Activated CD4-positive, alpha-beta T cell treated with anti-CD3 and anti-CD28 coated beads, Interleukin-2, Interleukin-6, amounts not matched to agents 100 ng/mL and 50 ng/mL, durations not matched to agents 16 hours and 8 hours (primary cell): ENCODE results near the gene GTF2E1.

Source experiments
- DNase-seq: peaks from one replicate; pipeline ENCODE4 v3.0.0-alpha.2; 2020

The GTF2E1 gene

DNA sequence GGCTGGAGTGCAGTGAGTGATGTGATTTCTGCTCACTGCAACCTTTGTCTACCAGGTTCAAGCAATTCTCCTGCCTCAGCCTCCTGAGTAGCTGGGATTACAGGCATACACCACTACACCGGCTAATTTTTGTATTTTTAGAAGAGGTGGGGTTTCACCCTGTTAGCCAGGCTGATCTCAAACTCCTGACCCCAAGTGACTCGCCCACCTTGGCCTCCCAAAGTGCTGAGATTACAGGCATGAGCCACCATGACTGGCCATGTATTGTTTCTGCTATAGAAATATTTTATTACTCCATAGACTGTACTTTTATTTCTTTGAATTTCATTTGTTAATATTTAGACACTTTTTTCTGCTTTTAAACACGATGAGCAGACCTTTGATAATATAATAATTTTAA is 60.4 kb downstream of the GTF2E1 start:
- no peak for DNase-seq

- DNase-seq: no peak
Measured at GRCh38 chr3:120816728-120817127, 74.2 kb downstream of the GTF2E1 start.

- DNase-seq: no peak
Measured at GRCh38 chr3:120820748-120821147, 78.2 kb downstream of the GTF2E1 start.

DNA sequence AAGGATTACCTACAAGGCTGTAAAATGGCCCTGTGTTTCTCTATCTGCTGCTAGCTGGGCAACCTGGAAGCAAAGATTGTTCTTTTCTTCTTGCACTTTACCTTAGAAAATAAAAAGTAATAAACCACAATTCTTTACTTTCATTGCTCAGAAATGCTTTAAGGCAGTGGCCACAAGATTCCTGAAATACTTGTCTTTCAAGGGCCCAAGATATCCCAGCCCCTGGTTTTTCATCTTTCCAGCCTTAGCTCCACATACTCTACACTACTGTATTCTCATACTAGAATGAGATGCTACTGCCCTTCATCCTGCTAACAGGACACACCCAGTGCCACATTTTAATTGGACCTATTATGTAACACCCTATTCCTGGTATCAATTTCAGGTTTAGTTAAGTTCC is 78.9 kb downstream of the GTF2E1 start:
- no peak for DNase-seq

DNA sequence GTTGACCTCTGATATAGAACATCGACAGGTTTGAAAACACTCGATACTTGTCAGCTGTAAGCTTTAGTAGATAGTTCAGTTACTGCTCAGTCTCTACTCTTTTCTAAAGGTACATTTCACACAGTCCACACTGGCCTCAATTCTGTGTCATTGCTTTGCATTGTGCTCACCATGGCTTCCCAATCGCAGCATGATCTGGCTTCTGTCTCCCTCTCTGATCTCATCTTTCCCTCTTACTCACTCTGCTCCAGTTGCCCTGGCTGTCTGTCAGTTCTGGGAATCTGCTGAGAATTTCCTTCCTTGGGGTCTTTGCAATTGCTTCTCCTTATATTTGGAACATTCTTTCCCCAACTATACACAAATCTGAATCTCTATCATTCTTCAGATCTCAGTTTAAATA is 80.6 kb downstream of the GTF2E1 start:
- no peak for DNase-seq

DNA sequence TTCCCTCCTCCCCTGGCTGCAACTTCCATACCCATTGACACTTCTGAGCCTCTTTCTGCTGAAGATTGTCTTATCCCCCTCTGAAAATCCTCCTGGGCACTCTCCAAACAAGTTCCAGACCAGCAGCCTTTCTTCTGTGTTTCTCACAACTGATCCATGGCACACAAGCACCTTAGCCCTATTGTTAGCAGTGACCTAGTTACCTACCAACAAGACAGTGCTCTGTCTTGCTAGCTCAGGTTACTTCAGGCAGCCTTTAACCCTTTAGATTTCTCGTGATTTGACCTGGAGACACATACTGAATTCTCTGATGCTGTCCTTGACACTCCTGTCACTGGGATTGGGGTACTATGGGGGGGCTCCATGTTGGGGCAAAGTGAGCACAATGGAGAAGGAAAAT is 82.1 kb downstream of the GTF2E1 start:
- DNase-seq: no peak

- no peak for DNase-seq
Measured at GRCh38 chr3:120828796-120829195, 86.3 kb downstream of the GTF2E1 start.

GRCh38 chr3:120831066-120831465 is 88.5 kb downstream of the GTF2E1 start:
- DNase-seq: no peak
